Sigmoid colon (tissue), 7 donors: ENCODE data around the gene KBTBD12. TPM values are rescaled to one million over a fixed set of nuclear protein-coding genes. Genes with fewer than 3 reads are reported as not detected.

Experiments used
- DNase-seq: peaks from one replicate; pipeline ENCODE4 v3.0.0-alpha.2; 2019
- H3K27ac ChIP-seq, 4 donors: fragments of 200-600 bp; sonication (generic); one replicate each; pipeline ENCODE4 v1.5.1; 2016 to 2019; ENCODE audit warnings: mild to moderate bottlenecking in 1 of 4
- H3K27me3 ChIP-seq, 3 donors: fragments of 200-600 bp; sonication (generic); one replicate each; pipeline ENCODE4 v1.5.1; 2019; ENCODE audit warnings: mild to moderate bottlenecking in 1 of 3
- H3K36me3 ChIP-seq, 4 donors: fragments of 200-600 bp; sonication (generic); one replicate each; pipeline ENCODE4 v1.5.1; 2016 to 2019
- H3K4me1 ChIP-seq, 4 donors: fragments of 200-600 bp; sonication (generic); one replicate each; pipeline ENCODE4 v1.5.1; 2017 to 2019
- H3K4me3 ChIP-seq, 4 donors: fragments of 200-600 bp; sonication (generic); one replicate each; pipeline ENCODE4 v1.5.1; 2017 to 2019; ENCODE audit warnings: mild to moderate bottlenecking in 2 of 4, moderate library complexity in 1 of 4
- H3K9me3 ChIP-seq, 4 donors: fragments of 200-600 bp in 3 of 4; sonication (generic) in 3 of 4; one replicate each; pipeline versions ENCODE4 v1.5.1 to v1.6.1; 2013 to 2019
- CTCF ChIP-seq, 4 experiments: fragments of 450-650 bp in 3 of 4; fragments of 200-600 bp in 1 of 4; IDR thresholded peaks; one replicate each; pipeline ENCODE4 v1.5.1; 2016 to 2019; ENCODE audit warnings: antibody characterized with exemption in 4 of 4, mild to moderate bottlenecking in 3 of 4, moderate library complexity in 2 of 4
- EP300 ChIP-seq, 4 donors: sonication (generic); formaldehyde crosslinking; IDR thresholded peaks; one replicate each; pipeline ENCODE4 v1.6.1; 2017; ENCODE audit warnings: antibody characterized with exemption in 4 of 4
- POLR2A ChIP-seq, 2 donors: fragments of 450-650 bp; IDR thresholded peaks; one replicate each; pipeline ENCODE4 v1.6.1; 2016; ENCODE audit warnings: antibody characterized with exemption in 2 of 2, mild to moderate bottlenecking in 2 of 2, moderate library complexity in 2 of 2
- POLR2AphosphoS5 ChIP-seq, 4 donors: sonication (generic); formaldehyde crosslinking; IDR thresholded peaks; one replicate each; pipeline ENCODE4 v1.6.1; 2017; ENCODE audit warnings: antibody characterized with exemption in 4 of 4
- WGBS, 2 donors: extraction: QIAGEN DNeasy Blood & Tissue Kit; methylation state at CpG; one replicate each; pipeline ENCODE4 v1.1.7; 2013; 5-methylcytosine and 5-hydroxymethylcytosine counted together
- intact Hi-C: fragments of 100-400 bp; cut with DNase I; formaldehyde crosslinking; loops from one replicate; pipeline ENCODE4 v1.15.1; 2023
- polyA plus RNA-seq, 3 donors: library from polyadenylated mRNA; stranded (reverse); fragments of 200-250 nt; gene quantifications; one replicate each; pipeline ENCODE4 v1.2.3, GENCODE V29; 2013
- total RNA-seq, 4 donors: library from RNA; depleted of rRNA; stranded (reverse); fragments of >200 nt; gene quantifications; one replicate each; pipeline ENCODE4 v1.1.0, GENCODE V29; 2016
- donor health status: healthy with polysubstance abuse.
- donor health status: Bipolar disorder and iron deficiency.
- donor health status: healthy.

The KBTBD12 gene
- total and polyA plus RNA-seq, 7 donors = 1.3 to 5.9 (median 2.5) TPM

DNA sequence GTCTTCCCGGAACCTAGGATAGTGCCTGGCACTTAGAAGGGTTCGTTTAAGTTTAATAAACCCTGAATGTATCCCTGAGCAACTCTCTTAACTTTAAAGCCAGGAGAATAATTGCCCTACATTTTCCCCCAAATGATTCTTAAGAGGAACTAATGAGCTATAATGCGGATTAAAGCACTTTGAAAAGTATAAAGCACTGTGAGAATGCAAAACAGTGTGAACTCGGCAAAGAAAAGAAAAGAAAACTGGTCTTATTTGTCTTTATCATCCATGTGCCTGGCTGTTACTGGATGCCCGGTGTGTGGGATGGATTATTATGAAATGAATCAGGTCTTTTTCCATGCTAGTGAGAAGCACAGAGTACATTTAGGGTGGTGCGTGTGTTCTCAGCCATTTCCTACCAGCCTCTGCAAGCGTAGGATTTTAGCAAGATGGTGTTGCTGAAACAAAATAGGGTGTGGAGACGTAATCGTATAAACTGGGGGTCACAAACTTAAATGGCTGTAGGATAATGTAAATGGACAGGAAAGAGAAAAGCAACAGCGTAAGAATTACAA lies 983 bp downstream of the KBTBD12 start:
- Histone ChIP-seq H3K36me3 (no peaks in the 10 kb centered on the region), H3K4me1 (peaks cover 0 to 44% (median 29%) of the 10 kb centered on the region in 4 donors), H3K9me3 (no peaks in the 10 kb centered on the region), H3K4me3 (peak overlapping the region; percentile 43 to 61 (median 55)), H3K27me3 (no peaks in the 10 kb centered on the region), H3K27ac (peak overlapping the region; percentile 79 to 92 (median 88))
- 59 to 80% methylated on average over 10 of the region's 10 CpGs for WGBS, 2 donors
- TF ChIP-seq EP300 (IDR thresholded peaks at IDR 0.05) (no peak), POLR2AphosphoS5 (IDR thresholded peaks at IDR 0.05) (no peak), CTCF (IDR thresholded peaks at IDR 0.05) (no peak), POLR2A (IDR thresholded peaks at IDR 0.05) (no peak)
- intact Hi-C loops = loop anchor here (10.0 kb wide), 2 partner anchors 139 to 231 kb away; partner anchors contain the start of gene SEC61A1
- DNase-seq = no peak

GRCh38 chr3:127920738-127921137 lies 5.7 kb downstream of the KBTBD12 start:
- peaks cover 0 to 16% (median 10%) of the 10 kb centered on the region in 4 donors for H3K4me1 ChIP-seq
- no peak overlapping the region for H3K4me3 ChIP-seq
- H3K36me3 ChIP-seq = no peaks in the 10 kb centered on the region
- TF ChIP-seq CTCF (IDR thresholded peaks at IDR 0.05) (no peak), POLR2AphosphoS5 (IDR thresholded peaks at IDR 0.05) (no peak), EP300 (IDR thresholded peaks at IDR 0.05) (no peak), POLR2A (IDR thresholded peaks at IDR 0.05) (no peak)
- H3K27ac ChIP-seq = no peak overlapping the region
- H3K9me3 ChIP-seq = no peaks in the 10 kb centered on the region
- no peak for DNase-seq
- H3K27me3 ChIP-seq = no peaks in the 10 kb centered on the region
- WGBS, 2 donors = 7 to 47% methylated on average over 1 of the region's 1 CpG
- intact Hi-C loops = no loop called here

GRCh38 chr3:127923611-127924010 lies 8.6 kb downstream of the KBTBD12 start:
- TF ChIP-seq CTCF (IDR thresholded peaks at IDR 0.05) = no peak
- no peak for DNase-seq
- Histone ChIP-seq H3K36me3 (no peaks in the 10 kb centered on the region), H3K27ac (no peak overlapping the region), H3K27me3 (no peaks in the 10 kb centered on the region), H3K4me1 (peaks cover 0 to 4% (median 0%) of the 10 kb centered on the region in 4 donors), H3K4me3 (no peak overlapping the region), H3K9me3 (no peaks in the 10 kb centered on the region)
- 92 to 93% methylated on average over 4 of the region's 4 CpGs for WGBS, 2 donors
- intact Hi-C loops = no loop called here

GRCh38 chr3:127925384-127925783 lies 10.4 kb downstream of the KBTBD12 start:
- DNase-seq = no peak
- Histone ChIP-seq H3K27ac (no peak overlapping the region), H3K4me3 (no peak overlapping the region), H3K36me3 (no peaks in the 10 kb centered on the region), H3K9me3 (no peaks in the 10 kb centered on the region), H3K27me3 (no peaks in the 10 kb centered on the region), H3K4me1 (peaks cover 0 to 4% (median 0%) of the 10 kb centered on the region in 4 donors)
- TF ChIP-seq POLR2AphosphoS5 (IDR thresholded peaks at IDR 0.05) = no peak
- no peak for TF ChIP-seq CTCF (IDR thresholded peaks at IDR 0.05)
- no peak for TF ChIP-seq POLR2A (IDR thresholded peaks at IDR 0.05)
- no peak for TF ChIP-seq EP300 (IDR thresholded peaks at IDR 0.05)
- 50 to 81% methylated on average over 2 of the region's 2 CpGs for WGBS, 2 donors
- intact Hi-C loops = no loop called here
